NCI-H2196 (cell line): ENCODE measurements around the gene ARID1B.

Source experiments
- DNase-seq: peaks from one replicate; lab custom pipeline; 2025; ENCODE audit not compliant: unreplicated experiment; lab: John Stamatoyannopoulos, UW

The ARID1B gene

GRCh38 chr6:156773935-156774852, 3.0 kb upstream of the ARID1B start:
- no peak for DNase-seq

GRCh38 chr6:156774863-156775405, 2.2 kb upstream of the ARID1B start:
- no peak for DNase-seq

GRCh38 chr6:156775717-156776116, 1.5 kb upstream of the ARID1B start:
- no peak for DNase-seq

- DNase-seq, result no peak
Measured at GRCh38 chr6:156776470-156776839, 723 bp upstream of the ARID1B start.

GRCh38 chr6:156777577-156778453, 637 bp downstream of the ARID1B start:
- no peak for DNase-seq

GRCh38 chr6:156778454-156779205, 1.5 kb downstream of the ARID1B start:
- no peak for DNase-seq

- DNase-seq, result no peak
Measured at GRCh38 chr6:156779206-156780094, 2.3 kb downstream of the ARID1B start.

- peak; percentile 49 for DNase-seq
Measured at GRCh38 chr6:156780102-156780641, 3.0 kb downstream of the ARID1B start.

GRCh38 chr6:156780962-156781853, 4.0 kb downstream of the ARID1B start:
- DNase-seq, result no peak

GRCh38 chr6:156781861-156782631, 4.9 kb downstream of the ARID1B start:
- DNase-seq, result no peak

- no peak for DNase-seq
Measured at GRCh38 chr6:156782691-156783320, 5.6 kb downstream of the ARID1B start.

GRCh38 chr6:156783958-156784357, 6.8 kb downstream of the ARID1B start:
- no peak for DNase-seq

- no peak for DNase-seq
Measured at GRCh38 chr6:156786652-156787051, 9.5 kb downstream of the ARID1B start.

GRCh38 chr6:156787569-156788492, 10.7 kb downstream of the ARID1B start:
- DNase-seq, result no peak

- no peak for DNase-seq
Measured at GRCh38 chr6:156789081-156789943, 12.1 kb downstream of the ARID1B start.
